ENCODE measurements around the gene PLSCR2.
"Not testable (repeated sequence)": the region's sequence is repeated elsewhere in the genome, so short reads cannot be mapped to it uniquely, and the experiment has no call there.

The PLSCR2 gene

GRCh38 chr3:146416366-146416765 lies 53.0 kb downstream of the PLSCR2 start:
- no peak for DNase-seq (ENCODE audit: low spot score)

GRCh38 chr3:146414010-146414409 lies 55.4 kb downstream of the PLSCR2 start:
- DNase-seq (ENCODE audit: low spot score), result no peak

- DNase-seq (ENCODE audit: low spot score), result not testable (repeated sequence)
These were observed 56.6 kb downstream of the PLSCR2 start for GRCh38 chr3:146412711-146413110.

GRCh38 chr3:146407956-146408355 lies 61.4 kb downstream of the PLSCR2 start:
- no peak for DNase-seq (ENCODE audit: low spot score)

- DNase-seq (ENCODE audit: low spot score), result no peak
These were observed 64.9 kb downstream of the PLSCR2 start for GRCh38 chr3:146404436-146404835.

GRCh38 chr3:146403792-146404191 lies 65.6 kb downstream of the PLSCR2 start:
- no peak for DNase-seq (ENCODE audit: low spot score)

GRCh38 chr3:146396792-146397191 lies 72.6 kb downstream of the PLSCR2 start:
- no peak for DNase-seq (ENCODE audit: low spot score)

- DNase-seq (ENCODE audit: low spot score), result no peak
These were observed 74.2 kb downstream of the PLSCR2 start for GRCh38 chr3:146395164-146395563.

GRCh38 chr3:146390957-146391356 lies 78.4 kb downstream of the PLSCR2 start:
- DNase-seq (ENCODE audit: low spot score), result peak; percentile 0

- DNase-seq (ENCODE audit: low spot score), result no peak
These were observed 79.2 kb downstream of the PLSCR2 start for GRCh38 chr3:146390006-146390772.

- no peak for DNase-seq (ENCODE audit: low spot score)
These were observed 81.8 kb downstream of the PLSCR2 start for GRCh38 chr3:146387566-146387965.

GRCh38 chr3:146386936-146387335 lies 82.4 kb downstream of the PLSCR2 start:
- DNase-seq (ENCODE audit: low spot score), result no peak

- no peak for DNase-seq (ENCODE audit: low spot score)
These were observed 84.6 kb downstream of the PLSCR2 start for GRCh38 chr3:146384786-146385185.

Data from RKO (cell line).